ENCODE results near the gene DOCK11.
"Not testable (repeated sequence)": the region's sequence is repeated elsewhere in the genome, so short reads cannot be mapped to it uniquely, and the experiment has no call there.

The DOCK11 gene

DNA sequence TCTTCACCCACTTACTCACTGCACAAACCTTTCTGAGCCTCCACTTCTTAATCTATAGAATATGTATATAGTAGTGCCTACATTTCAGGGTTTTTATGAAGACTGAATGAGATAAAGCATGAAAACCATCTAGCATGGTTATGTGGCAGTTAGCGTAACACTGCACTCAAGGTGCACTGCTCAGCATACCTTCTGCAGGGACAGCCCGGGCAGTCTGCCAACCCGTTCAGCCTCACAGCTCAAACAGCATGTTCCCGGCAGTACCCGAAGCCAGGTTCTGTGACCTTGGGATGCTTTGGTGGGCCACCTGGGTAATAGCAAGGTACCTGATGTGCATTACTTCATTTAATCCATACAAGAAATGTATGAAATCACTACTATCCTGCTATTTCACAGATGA, 81.4 kb downstream of the DOCK11 start:
- no peak for DNase-seq

GRCh38 chrX:118579417-118579816, 83.8 kb downstream of the DOCK11 start:
- DNase-seq, result no peak

DNA sequence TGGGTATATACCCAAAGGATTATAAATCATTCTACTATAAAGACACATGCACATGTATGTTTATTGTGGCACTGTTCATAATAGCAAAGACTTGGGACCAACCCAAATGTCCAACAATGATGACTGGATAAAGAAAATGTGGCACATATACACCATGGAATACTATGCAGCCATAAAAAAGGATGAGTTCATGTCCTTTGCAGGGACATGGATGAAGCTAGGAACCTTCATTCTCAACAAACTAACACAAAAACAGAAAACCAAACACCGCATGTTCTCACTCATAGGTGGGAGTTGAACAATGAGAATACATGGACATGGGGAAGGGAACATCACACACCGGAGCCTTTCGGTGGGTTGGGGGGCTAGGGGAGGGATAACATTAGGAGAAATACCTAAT, 87.3 kb downstream of the DOCK11 start:
- not testable (repeated sequence) for DNase-seq

- DNase-seq, result no peak
Observed at GRCh38 chrX:118583781-118584180, 88.2 kb downstream of the DOCK11 start.

DNA sequence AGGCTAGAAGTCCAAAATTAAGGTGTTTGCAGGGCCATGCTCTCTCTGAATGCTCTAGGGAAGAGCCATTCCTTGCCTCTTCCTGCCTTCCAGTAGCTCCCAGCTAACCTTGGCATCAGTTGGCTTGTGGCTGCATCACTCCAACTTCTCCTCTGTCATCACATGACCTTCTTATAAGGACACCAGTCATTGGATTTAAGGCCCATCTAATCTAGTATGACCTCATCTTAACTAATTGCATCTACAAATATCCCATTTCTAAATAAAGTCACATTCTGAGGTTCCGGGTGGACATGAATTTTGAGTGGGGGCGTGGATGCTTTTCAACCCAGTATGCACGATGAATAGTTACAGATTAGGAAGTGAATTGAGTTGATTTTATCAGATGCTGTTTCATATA, 89.7 kb downstream of the DOCK11 start:
- no peak for DNase-seq

DNA sequence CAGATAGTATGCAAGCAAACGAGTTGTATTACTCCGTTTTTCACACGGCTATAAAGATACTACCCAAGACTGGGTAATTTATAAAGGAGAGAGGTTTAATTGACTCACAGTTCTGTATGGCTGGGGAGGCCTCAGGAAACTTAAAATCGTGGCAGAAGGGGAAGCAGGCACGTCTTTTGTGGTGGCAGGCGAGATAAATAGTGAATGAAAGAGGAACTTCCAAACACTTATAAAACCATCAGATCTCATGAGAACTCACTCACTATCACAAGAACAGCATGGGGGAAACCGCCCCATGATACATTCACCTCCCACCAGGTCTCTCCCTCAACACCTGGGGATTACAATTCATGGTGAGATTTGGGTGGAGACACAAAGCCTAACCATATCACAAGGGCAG, 90.6 kb downstream of the DOCK11 start:
- DNase-seq, result not testable (repeated sequence)

DNA sequence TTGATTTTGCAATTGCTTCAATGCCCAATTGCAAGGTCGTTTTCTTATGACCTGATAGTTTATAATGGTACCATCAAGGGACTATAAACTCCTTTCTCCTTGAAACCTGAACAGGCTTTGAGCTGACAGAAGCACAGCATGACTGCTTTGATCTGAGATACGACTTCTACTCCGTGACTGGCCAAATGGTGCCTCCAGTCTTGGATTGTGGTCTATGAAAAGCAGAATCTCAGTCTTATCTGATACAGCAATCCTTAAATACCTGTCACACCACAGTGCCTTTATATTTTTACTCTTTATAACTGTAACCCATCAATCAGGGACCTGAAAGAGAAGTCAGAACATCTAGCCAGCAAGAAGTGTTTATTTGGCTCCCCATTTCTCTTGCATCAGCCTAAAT, 93.1 kb downstream of the DOCK11 start:
- no peak for DNase-seq

DNA sequence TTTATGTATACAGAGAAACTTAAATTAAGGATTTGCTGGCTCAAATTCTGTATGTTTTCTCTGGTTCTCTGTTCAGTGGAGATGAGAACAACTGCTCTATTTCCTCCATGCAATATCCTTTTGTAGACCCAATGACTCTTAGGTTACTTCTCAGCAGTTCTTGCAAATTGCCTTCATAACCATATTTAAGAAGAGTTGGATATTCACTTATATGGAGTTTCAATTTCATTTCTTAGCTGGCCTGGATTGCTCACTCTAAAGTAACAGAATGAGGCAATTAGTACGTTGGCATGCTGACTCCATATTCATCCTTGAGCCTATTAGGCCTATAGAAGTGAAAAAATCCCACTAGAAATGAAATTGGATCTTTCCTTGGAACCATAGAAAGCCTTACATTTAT, 93.6 kb downstream of the DOCK11 start:
- DNase-seq, result peak; percentile 35

DNA sequence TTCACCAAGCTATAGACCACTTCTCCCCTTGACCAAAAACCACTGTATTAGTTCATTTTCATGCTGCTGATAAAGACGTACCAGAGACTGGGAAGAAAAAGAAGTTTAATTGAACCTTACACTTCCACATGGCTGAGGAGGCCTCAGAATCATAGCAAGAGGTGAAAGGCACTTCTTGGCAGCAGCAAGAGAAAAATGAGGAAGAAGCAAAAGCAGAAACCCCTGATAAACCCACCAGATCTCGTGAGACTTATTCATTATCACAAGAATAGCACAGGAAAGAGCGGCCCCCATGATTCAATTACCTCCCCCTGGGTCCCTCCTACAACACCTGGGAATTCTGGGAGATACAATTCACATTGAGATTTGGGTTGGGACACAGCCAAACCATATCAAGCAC, 97.8 kb downstream of the DOCK11 start:
- DNase-seq, result peak; percentile 5

GRCh38 chrX:118594697-118595420, 99.2 kb downstream of the DOCK11 start:
- DNase-seq, result peak; percentile 19

DNA sequence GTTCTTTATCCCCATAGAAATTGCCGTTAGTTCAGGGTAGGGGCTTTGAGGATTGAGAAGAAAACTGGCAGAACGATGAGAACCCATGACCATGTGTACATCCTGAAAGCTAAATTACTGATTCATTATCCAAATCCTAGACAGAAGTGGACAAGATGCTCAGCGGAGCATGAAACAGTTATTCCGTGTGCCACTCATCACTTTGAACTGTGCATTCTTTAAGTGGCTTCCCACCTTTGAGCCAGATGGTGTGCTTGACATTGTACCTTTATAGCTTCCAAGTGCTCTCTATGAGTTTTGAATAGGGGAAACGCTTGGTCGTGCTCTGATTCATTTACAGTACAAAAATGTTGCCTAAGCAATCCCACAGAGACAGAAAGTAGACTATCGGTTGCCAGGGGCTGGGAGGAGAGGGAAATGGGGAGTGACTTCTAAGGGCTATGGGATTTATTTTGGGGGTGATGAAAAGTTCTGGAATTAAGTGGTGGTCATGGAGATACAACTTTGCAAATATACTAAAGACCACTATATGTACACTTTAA, 100.0 kb downstream of the DOCK11 start:
- DNase-seq, result no peak

DNA sequence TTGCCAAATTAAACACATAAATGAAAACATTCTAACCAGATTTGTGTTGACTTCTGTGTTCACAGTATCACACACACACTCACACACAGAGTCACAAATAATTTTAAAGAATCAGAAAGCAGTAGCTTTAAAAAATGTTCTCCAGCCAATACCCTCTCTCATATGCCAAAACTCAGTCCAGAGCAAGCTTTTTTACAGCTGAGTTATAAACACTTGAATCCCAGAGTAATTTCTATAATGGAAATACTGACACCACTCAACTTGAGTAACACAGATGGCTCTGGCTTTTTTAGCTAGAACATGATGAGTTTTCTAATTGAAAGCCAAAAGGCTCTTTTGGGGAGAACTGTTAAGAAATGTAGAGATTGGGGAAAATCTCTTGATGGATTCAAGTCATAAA, 100.8 kb downstream of the DOCK11 start:
- no peak for DNase-seq

- peak; percentile 61 for DNase-seq
Observed at GRCh38 chrX:118603981-118604380, 108.4 kb downstream of the DOCK11 start.

GRCh38 chrX:118612290-118612689, 116.7 kb downstream of the DOCK11 start:
- no peak for DNase-seq

DNA sequence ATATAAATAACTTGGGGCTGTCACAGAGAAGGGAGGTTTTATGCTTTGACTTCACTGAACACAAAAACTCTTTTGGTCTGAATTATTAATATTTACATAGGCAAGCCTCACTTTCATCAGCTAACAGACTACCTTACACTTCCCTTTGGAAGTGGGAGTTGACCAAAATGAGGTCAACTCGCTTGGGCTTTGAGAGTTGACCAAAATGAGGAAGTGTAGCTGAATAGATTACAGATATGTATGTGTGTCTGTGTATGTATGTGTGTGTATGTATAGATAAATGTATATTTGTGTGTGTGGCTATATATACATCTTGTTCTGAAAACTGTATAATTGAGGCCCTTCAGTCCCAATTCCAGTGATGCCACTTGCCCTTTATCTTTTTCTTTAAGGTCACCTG, 118.5 kb downstream of the DOCK11 start:
- DNase-seq, result peak; percentile 38

GRCh38 chrX:118615141-118615540, 119.5 kb downstream of the DOCK11 start:
- DNase-seq, result no peak

GRCh38 chrX:118621081-118621759, 125.6 kb downstream of the DOCK11 start:
- peak; percentile 18 for DNase-seq

GRCh38 chrX:118623062-118623461, 127.4 kb downstream of the DOCK11 start:
- DNase-seq, result no peak

DNA sequence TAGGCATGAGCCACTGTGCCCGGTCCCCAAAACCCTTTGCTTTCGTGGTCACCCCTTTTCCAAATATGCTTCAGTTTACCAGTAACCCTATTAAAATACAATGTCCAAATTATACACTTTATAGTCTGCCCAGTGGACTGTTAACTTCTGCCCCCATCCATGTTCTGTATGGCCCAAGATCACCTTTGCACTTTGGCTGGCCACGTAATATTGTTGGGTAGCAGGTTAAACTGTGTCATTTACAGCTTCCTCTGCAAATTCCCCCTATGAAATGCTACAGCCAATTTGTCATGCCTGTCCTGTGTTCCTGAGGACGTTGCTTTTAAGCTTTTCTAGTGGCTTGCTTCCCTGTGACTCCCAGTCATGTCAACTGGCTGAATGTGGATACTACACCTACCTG, 130.7 kb downstream of the DOCK11 start:
- no peak for DNase-seq

- no peak for DNase-seq
Observed at GRCh38 chrX:118627084-118627758, 131.6 kb downstream of the DOCK11 start.

GRCh38 chrX:118630848-118631247, 135.2 kb downstream of the DOCK11 start:
- DNase-seq, result peak; percentile 63

GRCh38 chrX:118631586-118631985, 136.0 kb downstream of the DOCK11 start:
- no peak for DNase-seq

GRCh38 chrX:118632862-118633261, 137.2 kb downstream of the DOCK11 start:
- no peak for DNase-seq

- no peak for DNase-seq
Observed at GRCh38 chrX:118633530-118633929, 137.9 kb downstream of the DOCK11 start.
